ENCODE measurements around the gene CACNA1E. TPM values are rescaled to one million over a fixed set of nuclear protein-coding genes. Genes with fewer than 3 reads are reported as not detected.

CACNA1E gene
- total RNA-seq, 2 experiments from 2014 or later: not detected

DNA sequence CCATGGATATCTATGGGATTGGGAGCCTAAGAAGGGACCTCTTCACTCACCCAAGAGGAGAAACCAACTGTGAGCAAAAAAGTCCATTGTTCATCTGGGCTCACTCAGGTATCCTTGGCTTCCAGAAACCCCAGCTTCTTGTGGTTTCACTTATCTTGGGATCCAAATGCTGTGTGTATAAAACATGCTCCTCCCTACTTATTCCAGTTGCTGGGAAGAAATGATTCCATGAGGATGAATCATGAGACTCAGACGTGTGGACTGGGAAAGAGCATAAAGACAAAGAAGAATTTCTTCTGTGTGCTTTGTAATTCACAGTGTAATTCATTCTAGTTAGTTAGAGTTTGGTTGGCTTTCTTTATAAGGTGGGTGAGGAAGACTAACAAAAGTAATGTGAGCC is 294.5 kb downstream of the CACNA1E start:
- no peak overlapping the region for H3K27ac ChIP-seq (ENCODE audit: low read depth, low read length, poor library complexity, severe bottlenecking)

DNA sequence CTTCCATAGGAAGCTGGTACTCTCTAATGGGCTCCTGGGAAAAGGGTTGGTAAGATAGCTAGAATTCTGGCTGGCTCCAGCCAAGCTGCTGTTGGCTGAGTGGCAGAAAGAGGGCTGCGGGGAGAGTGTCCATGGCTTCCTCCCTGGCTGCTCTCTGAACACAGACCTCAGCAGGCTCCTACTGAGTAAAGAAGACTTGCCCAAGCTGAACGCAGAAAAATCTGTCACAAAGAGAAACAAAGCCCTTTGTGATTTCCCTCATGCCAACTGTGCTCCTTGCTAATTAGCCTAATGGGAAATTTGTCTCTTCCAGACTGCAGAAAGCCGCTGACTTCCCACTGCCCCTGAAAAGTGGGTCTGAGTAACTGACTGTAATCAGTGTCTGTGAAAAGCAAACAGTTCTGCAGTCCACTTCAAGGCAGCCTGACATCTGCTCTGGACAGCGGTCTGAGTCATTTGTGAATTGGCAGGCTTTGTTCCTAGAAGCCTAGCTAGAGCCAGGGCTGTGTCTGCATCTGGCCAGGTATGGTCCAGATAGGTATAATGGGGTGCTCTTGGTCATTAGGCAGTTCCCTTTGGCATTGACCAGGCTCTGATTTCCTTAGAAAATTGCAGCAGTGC is 295.4 kb downstream of the CACNA1E start:
- POLR2A ChIA-PET: interaction anchor here (0.7 kb wide), 1 partner anchor 25 kb away, joined by 3 read pairs; no protein-coding TSS in a partner anchor

More for the DNA sequence above, 294.5 kb downstream of the CACNA1E start:
- TF ChIP-seq, protein P1, sequence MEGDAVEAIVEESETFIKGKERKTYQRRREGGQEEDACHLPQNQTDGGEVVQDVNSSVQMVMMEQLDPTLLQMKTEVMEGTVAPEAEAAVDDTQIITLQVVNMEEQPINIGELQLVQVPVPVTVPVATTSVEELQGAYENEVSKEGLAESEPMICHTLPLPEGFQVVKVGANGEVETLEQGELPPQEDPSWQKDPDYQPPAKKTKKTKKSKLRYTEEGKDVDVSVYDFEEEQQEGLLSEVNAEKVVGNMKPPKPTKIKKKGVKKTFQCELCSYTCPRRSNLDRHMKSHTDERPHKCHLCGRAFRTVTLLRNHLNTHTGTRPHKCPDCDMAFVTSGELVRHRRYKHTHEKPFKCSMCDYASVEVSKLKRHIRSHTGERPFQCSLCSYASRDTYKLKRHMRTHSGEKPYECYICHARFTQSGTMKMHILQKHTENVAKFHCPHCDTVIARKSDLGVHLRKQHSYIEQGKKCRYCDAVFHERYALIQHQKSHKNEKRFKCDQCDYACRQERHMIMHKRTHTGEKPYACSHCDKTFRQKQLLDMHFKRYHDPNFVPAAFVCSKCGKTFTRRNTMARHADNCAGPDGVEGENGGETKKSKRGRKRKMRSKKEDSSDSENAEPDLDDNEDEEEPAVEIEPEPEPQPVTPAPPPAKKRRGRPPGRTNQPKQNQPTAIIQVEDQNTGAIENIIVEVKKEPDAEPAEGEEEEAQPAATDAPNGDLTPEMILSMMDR (conservative IDR thresholded peaks at IDR 0.05; ENCODE audit: low read length): no peak
- TF ChIP-seq EZH2phosphoT487 (IDR thresholded peaks at IDR 0.05; ENCODE audit: borderline replicate concordance, low read depth, low read length): no peak
- POLR2A ChIA-PET: no interaction called here
- no peaks in the 10 kb centered on the region for H3K79me2 ChIP-seq (ENCODE audit: insufficient read depth, low read depth, low read length)
- H4K20me1 ChIP-seq (ENCODE audit: insufficient read depth, low read length): no peaks in the 10 kb centered on the region
- H3K9me3 ChIP-seq (ENCODE audit: low read length): no peaks in the 10 kb centered on the region
- no TSS peak for BruUV-seq (replicated peaks)
- DNase-seq (ENCODE audit: low spot score): no peak
- no peak overlapping the region for H3K4me2 ChIP-seq (ENCODE audit: low read length)
- no peaks in the 10 kb centered on the region for H3K4me1 ChIP-seq (ENCODE audit: insufficient read depth, low read length, poor library complexity, severe bottlenecking)
- H2AFZ ChIP-seq (ENCODE audit: low read length): no peak overlapping the region
- CTCF ChIA-PET (ENCODE audit: unreplicated experiment): no interaction called here
- H3K9me2 ChIP-seq (ENCODE audit: insufficient read depth, low read length): no peaks in the 10 kb centered on the region
- no peak overlapping the region for H3K4me3 ChIP-seq (ENCODE audit: low read depth, low read length, poor library complexity, severe bottlenecking)
- intact Hi-C loops (cut with micrococcal nuclease; ENCODE audit: unreplicated experiment): no loop called here
- no peaks in the 10 kb centered on the region for H3K36me3 ChIP-seq (ENCODE audit: insufficient read depth, low read length)

DNA sequence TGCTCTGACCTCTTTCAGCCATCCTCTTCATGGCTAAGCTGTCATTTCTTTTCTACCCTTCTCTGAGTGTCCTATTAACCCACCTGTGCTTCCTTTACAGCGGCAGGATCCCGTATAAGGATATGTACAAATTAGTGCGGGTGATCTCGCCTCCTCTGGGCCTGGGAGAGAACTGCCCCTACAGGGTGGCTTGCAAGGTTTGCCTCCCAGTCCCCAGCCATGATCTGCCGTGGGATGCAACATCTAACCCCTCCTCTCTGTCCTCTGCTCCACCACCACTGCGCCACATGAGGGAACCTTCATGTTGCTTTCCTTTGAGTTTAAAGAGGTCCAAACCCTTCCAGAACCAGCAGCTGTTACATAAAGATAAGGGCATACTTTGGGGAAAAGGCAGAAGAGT is 296.0 kb downstream of the CACNA1E start:
- intact Hi-C loops (cut with micrococcal nuclease; ENCODE audit: unreplicated experiment): no loop called here
- Histone ChIP-seq H3K27ac (ENCODE audit: low read depth, low read length, poor library complexity, severe bottlenecking) (no peak overlapping the region), H3K9me2 (ENCODE audit: insufficient read depth, low read length) (no peaks in the 10 kb centered on the region), H4K20me1 (ENCODE audit: insufficient read depth, low read length) (no peaks in the 10 kb centered on the region), H3K79me2 (ENCODE audit: insufficient read depth, low read depth, low read length) (no peaks in the 10 kb centered on the region), H3K4me3 (ENCODE audit: low read depth, low read length, poor library complexity, severe bottlenecking) (no peak overlapping the region), H3K4me1 (ENCODE audit: insufficient read depth, low read length, poor library complexity, severe bottlenecking) (no peaks in the 10 kb centered on the region), H3K36me3 (ENCODE audit: insufficient read depth, low read length) (no peaks in the 10 kb centered on the region), H3K4me2 (ENCODE audit: low read length) (no peak overlapping the region), H2AFZ (ENCODE audit: low read length) (no peak overlapping the region), H3K9me3 (ENCODE audit: low read length) (no peaks in the 10 kb centered on the region)
- CTCF ChIA-PET (ENCODE audit: unreplicated experiment): no interaction called here
- DNase-seq (ENCODE audit: low spot score): no peak
- BruUV-seq (replicated peaks): no TSS peak
- TF ChIP-seq, protein P1 (conservative IDR thresholded peaks at IDR 0.05; ENCODE audit: low read length): no peak
- TF ChIP-seq EZH2phosphoT487 (IDR thresholded peaks at IDR 0.05; ENCODE audit: borderline replicate concordance, low read depth, low read length): no peak
- POLR2A ChIA-PET: no interaction called here

More for the DNA sequence above, 295.4 kb downstream of the CACNA1E start:
- no peak overlapping the region for H3K27ac ChIP-seq (ENCODE audit: low read depth, low read length, poor library complexity, severe bottlenecking)
- no peak overlapping the region for H3K4me3 ChIP-seq (ENCODE audit: low read depth, low read length, poor library complexity, severe bottlenecking)
- intact Hi-C loops (cut with micrococcal nuclease; ENCODE audit: unreplicated experiment): no loop called here
- H3K36me3 ChIP-seq (ENCODE audit: insufficient read depth, low read length): no peaks in the 10 kb centered on the region
- CTCF ChIA-PET (ENCODE audit: unreplicated experiment): no interaction called here
- H3K4me1 ChIP-seq (ENCODE audit: insufficient read depth, low read length, poor library complexity, severe bottlenecking): no peaks in the 10 kb centered on the region
- DNase-seq (ENCODE audit: low spot score): no peak
- no peaks in the 10 kb centered on the region for H3K9me3 ChIP-seq (ENCODE audit: low read length)
- H2AFZ ChIP-seq (ENCODE audit: low read length): no peak overlapping the region
- H3K4me2 ChIP-seq (ENCODE audit: low read length): no peak overlapping the region
- H4K20me1 ChIP-seq (ENCODE audit: insufficient read depth, low read length): no peaks in the 10 kb centered on the region
- BruUV-seq (replicated peaks): no TSS peak
- H3K9me2 ChIP-seq (ENCODE audit: insufficient read depth, low read length): no peaks in the 10 kb centered on the region
- H3K79me2 ChIP-seq (ENCODE audit: insufficient read depth, low read depth, low read length): no peaks in the 10 kb centered on the region
- TF ChIP-seq, protein P1 (conservative IDR thresholded peaks at IDR 0.05; ENCODE audit: low read length): no peak
- TF ChIP-seq EZH2phosphoT487 (IDR thresholded peaks at IDR 0.05; ENCODE audit: borderline replicate concordance, low read depth, low read length): no peak

Data from OCI-LY7 (cell line).